Head of caudate nucleus (tissue), 42 donors: ENCODE data around the gene ST7.
"Not testable (repeated sequence)": the region's sequence is repeated elsewhere in the genome, so short reads cannot be mapped to it uniquely, and the experiment has no call there.

Experiments
- DNase-seq, 42 donors: peaks; one replicate each; pipeline versions ENCODE4 v3.0.0 to v3.0.0-alpha.2; 2020 to 2021; ENCODE audit warnings: mixed read lengths in 7 of 42
- intact Hi-C: fragments of 100-400 bp; cut with DNase I; formaldehyde crosslinking; loops from one replicate; pipeline ENCODE4 v1.15.0; 2022

Gene ST7

DNA sequence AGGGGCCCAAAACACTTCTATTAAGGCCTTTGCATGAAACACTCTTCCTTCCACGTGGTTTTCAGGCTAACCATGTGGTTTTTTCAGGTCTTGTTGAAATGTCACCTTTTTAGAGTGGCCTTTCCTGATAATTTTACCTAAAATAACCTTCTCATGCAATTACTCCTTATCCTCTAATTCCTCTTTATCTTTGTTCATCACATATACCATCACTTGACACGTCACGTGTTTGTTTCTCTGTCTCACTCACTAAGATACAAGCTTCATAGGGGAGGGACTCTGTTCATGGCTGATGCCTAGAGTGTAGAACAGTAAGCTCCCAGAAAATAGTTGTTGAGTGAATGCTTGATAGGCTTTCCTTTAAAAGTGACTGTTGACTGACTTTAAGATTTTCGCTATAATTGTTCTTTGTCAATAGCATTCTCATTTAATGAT, 63.7 kb downstream of the ST7 start:
- intact Hi-C loops = no loop called here
- DNase-seq = no peak

DNA sequence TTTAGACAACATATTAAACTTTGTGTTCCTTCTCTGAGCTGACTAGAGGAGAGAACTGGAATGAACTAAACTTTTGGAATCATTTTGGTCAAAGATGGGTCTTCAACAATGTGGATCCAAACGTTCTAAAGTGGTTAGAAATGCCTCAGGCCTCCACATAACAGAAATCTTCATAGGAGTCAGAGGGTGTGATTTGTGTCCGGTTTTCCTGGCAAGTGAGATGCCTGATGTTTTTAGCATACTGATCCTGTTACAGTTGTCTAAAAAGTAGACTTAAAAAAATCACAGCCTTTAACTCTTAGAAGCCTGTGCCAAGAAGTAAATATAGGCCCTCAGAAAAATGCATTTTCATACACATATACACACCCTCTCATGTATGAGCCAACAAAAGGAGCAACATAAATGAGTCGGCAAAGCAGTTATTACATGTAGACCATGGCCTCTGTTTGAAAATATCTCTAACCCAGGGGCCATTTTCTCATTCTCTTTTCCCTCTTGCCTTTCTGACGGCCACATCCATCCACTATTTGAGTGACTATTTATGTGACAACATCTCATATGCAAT, 64.5 kb downstream of the ST7 start:
- DNase-seq = no peak
- intact Hi-C loops = no loop called here

DNA sequence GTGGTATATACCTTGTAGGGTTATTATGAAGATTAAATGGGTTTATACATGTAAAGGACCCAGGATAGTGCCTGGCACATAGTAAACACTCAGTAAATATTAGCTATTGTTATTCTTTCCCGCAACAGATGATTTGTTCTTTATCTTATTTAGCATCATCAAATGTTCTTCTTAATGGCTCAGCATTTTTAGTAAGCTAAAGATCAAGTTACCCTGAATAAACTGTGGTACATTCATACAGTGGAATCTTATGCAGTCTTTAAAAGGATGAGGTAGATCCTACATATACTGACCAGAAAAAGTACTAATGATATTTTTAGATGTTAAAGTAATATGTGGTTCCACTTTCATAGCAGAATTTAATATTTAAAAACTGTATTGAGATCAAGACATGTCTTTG, 65.4 kb downstream of the ST7 start:
- intact Hi-C loops = no loop called here
- no peak for DNase-seq

DNA sequence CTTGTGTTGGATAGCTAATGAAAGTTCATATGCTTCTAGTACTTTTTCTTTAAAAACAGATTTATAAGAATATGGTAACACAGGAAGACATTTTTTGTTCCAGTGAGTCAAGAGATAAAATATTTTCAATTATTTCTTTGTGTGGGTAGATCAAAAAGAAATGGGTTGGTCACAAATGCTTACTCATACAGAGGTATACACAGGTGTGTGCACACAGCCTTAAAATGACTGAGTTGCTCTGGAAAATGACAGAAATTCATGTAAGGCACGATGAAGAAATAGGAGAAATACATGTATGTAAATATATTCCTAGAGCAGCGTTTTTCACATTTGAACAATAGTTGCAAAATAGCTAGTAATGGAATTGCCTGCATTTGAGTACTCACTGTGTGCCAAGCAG, 66.0 kb downstream of the ST7 start:
- DNase-seq = no peak
- intact Hi-C loops = no loop called here

DNA sequence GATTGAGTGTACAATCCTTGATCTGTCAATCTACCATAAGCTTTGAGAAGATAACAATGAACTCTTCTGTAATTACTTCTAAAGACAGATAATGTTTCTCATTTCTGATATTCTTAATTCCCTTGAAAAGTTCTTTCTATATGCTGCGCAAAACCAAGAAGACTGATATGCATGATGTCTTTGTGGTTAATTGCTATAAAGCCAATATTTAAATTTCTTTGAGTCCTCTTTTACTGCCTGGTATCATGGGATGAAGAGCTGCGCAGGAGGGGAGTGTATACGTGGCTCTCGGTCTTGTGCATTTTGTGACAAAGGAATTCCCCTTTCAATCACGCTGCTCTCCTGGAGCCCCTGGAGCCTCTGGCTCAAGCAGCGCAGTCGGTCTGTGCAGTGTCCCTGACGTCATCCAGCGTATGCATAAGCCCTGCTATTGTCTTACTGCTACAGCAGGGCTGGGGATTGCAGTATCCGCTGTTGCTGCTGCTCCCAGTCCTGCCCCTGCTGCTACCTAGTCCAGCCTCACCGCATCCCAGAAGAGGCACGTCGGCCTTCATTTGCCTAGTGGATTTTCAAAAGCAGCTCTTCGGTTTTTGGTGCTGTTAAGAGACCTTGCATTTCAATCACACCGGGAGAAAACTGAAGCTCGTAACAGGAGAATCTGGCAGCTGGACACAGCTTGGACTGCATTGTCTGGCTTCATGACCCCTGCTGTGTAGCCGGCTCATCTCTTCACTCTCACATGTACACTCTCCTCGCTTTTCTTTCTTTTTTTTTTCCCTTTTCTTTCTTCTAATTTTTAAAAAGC, 66.7 kb downstream of the ST7 start:
- intact Hi-C loops = no loop called here
- peak; percentile 71 to 96 (median 88) for DNase-seq

DNA sequence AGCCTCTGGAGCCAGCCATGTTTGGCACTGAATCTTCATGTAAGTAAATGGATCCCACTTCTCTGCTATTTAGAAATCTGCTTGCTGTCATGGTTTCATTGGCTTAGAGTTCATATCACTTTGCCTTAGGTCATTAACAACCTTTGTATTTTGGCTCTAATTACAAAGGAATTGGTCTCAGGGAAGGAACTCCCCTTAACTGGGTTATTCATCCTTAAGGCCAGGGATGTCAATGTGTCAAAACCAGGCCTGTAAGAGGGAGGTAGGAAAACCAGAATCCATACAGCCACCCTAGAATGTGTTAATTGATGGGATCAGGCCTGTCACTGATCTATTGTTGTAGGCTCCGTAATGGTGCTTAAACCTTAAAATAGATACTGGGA, 67.3 kb downstream of the ST7 start:
- intact Hi-C loops = no loop called here
- peak in 2 of 42 donors; percentile 10 to 35 for DNase-seq

DNA sequence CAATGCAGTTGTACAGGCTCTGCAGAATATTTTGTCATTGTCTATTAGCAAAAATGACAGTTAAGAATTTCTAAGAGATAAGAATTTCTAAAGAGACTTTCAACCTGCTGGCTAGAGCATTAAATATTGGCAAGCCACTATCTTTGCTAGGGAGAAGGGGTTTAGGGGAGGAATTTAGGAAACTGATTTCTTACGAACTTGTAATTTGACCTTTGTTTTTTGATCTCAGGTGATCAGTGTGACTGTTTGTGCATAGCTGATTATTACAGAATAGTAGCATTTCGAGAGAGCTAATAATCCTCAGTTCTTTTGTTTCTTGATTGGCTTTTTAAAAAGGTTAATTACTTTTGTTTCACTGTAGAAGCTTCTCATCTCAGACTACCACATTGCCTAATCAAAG, 68.1 kb downstream of the ST7 start:
- intact Hi-C loops = no loop called here
- no peak for DNase-seq

DNA sequence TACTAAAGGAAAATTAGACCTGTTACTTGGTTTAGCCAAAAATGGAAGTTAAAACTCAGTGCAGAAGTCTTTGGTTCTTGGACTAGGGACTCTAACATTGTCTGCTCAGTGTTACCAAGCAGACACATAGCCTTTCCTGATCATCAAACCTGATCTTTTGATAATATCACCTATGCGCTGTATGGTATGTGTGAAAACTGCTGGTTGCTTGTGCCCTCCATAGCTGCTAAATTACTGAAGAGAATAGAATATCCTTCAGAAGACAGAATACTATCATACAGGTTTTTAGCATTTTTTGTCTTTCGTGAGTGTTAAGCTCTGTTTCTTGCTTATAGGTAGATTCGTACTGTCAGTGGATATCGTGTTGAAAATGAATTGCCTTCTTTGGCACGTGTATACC, 68.7 kb downstream of the ST7 start:
- DNase-seq = no peak
- intact Hi-C loops = no loop called here

DNA sequence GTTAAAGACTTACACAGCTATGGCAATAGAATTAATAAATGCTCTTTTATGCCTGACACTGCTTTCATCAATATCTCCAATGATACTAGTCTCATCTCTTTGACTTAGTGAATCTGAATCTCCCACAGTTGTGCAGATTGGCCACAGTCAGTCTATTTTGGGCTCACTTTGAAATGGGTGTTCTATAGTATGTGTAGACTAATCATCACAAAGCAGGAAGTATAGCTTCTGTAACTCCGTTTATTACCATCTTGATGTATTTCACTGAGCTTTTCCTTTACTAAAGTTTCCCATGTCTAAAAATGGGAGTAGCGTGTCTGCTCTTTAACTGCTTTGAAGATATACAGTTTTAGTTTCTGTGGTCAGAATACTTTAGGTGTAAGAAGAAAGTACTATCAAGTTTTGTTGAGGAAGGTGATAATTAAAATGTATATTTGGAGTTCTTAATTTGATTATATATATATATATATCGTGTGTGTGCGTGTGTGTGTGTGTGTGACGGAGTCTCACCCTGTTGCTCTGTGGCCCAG, 70.1 kb downstream of the ST7 start:
- intact Hi-C loops = no loop called here
- no peak for DNase-seq

DNA sequence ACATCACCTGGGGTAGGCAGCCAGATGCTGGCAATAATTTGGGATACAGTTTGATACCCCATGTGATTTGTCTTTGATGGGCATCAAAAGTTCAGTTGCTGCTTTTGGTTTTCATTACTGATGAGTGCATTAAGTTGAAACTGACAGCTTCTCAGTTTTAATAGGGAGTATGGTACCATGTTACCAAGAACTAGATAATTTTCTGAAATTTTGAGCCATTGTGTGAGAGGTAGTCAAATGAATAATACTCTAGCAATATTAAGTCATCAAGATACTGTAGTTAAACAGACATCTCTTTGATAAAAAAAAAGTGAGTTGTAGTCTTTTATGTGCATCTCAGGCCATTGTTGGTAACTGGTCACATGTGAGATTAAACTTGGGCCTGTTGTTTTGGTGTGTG, 71.5 kb downstream of the ST7 start:
- no peak for DNase-seq
- intact Hi-C loops = no loop called here

DNA sequence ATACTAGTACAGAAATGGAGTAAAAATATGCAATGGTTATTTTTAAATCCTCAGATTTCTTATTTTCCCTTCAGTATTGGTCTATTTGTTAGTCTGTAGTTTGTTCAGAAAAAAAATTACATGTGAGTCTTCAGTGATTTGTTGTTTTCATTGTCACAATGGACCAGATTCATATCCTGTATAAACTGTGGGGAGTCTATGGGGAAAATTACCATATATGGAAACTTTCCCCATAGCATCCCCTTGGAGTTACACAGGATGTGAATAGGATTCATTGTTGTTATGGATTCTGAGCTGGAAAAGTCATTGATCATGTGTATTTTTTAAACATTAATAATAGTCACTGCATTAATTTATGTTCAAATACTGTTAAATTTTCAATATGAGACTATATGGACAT, 72.6 kb downstream of the ST7 start:
- intact Hi-C loops = no loop called here
- DNase-seq = no peak

DNA sequence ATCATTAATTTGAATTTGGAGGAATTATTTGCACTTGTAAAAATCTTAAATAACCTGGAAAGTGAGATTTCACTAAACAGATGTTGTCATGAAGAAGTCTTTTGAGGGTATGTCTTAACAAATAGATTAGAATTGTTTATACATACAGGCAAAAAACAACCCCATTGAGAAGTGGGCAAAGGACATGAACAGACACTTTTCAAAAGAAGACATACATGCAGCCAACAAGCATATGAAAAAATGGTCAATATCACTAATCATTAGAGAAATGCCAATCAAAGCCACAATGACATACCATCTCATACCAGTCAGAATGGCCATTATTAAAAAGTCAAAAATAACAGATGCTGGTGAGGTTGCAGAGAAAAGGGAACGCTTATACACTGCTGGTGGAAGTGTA, 77.0 kb downstream of the ST7 start:
- DNase-seq, intact Hi-C loops: not testable (repeated sequence)

DNA sequence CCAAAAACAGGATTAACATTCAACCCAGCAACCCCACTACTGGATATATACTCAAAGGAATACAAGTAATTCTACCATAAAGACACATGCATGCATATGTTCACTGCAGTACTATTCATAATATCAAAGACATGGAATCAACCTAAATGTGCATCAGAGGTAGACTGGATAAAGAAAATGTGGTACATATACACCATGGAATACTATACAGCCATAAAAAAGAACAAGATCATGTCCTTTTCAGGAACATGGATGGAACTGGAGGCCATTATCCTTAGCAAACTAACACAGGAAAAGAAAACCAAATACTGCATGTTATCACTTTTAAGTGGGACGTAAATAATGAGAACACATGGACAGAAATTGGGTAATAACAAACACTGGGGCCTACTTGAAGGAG, 77.5 kb downstream of the ST7 start:
- intact Hi-C loops, DNase-seq: not testable (repeated sequence)

DNA sequence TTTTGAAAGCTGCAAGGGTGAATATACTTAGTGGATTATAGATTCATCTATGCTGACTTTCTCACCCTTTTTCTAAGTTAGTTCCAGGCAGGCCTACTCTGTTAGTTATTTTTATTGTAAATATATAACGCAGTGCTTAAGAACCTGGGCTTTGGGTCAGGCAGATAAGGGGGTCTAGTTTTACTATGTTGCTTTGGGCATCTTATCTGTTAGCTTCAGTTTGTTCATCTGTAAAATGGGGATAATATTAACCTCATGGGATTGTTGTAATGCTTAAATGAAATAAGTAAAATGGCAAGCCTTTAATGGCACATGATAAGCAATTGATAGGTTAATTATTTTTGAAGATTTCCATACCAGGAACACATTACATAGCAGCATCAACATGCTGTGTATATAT, 79.5 kb downstream of the ST7 start:
- intact Hi-C loops = no loop called here
- DNase-seq = no peak

DNA sequence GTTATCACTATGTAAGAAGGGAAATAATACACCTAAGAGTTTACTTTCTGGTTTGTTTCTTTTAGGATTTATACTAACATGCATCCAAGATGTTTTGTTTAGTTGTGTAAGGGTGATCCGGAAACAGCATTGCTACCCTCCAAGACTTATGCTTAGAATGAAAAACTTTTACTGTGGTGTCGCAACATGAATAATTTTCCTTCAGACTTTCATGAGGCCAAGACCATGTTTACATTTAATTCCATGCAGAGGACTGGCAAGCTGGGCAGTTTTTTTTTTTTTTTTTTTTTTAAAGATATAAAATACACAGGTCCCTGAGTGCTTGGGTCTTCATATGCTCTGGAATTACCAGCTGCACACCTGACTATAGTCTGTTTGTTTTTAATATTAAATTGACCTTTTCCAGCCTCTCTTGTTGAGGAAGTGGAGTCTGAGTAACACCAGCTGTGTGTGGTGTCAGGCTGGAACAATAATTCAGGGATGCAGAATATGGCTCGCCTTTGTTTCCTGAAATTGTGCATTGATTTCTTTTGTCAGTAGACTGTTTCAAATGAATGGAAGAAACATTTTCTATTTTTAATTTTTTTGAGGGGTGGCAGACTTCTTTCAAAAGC, 81.7 kb downstream of the ST7 start:
- intact Hi-C loops = no loop called here
- DNase-seq = no peak

DNA sequence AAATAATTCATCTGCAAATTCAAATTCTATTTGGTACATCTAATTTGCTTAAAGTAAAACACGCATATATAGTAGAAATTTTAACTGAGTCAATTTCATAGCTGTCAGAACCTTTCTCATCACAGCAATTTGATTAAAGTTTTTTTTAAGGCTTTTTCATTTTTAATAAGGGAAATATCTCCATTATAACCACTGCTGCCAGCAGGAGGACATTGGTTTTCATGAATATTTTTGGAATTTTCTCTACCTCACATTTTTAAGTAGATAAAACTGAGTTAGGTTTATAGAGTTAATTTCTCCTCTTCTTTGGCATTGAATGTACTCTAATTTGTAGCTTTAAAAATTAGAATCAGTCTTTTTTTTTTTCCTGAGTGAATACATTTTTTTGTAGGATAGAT, 82.2 kb downstream of the ST7 start:
- intact Hi-C loops = no loop called here
- no peak for DNase-seq

DNA sequence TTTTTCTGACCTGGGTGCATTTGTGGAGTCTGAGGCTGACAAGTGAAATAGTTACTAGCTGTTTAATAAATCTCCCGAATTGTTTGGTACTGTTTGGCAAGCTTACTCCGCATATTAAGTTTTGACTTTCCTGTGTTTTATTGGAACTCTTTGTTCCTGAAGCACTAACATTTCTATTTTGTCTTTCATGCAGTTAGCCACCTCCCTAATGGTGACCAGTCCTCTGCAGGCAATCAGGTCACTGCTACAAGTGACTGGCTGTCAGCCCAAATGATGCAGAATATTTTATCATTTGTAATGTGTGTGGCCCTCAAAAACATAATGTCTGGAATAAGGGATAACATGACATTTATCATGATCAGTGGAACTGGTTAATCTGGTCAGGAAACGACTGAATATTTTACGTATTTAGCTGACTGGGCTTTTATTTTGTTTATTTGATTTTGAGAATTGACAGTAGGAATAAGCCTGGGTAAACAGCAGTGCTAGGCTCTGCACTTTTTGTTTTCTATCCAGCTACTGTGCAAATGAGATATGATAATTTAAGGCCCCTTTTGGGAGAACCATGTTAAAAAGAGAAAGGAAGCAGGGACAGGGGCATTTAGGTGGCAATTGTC, 82.9 kb downstream of the ST7 start:
- intact Hi-C loops = no loop called here

DNA sequence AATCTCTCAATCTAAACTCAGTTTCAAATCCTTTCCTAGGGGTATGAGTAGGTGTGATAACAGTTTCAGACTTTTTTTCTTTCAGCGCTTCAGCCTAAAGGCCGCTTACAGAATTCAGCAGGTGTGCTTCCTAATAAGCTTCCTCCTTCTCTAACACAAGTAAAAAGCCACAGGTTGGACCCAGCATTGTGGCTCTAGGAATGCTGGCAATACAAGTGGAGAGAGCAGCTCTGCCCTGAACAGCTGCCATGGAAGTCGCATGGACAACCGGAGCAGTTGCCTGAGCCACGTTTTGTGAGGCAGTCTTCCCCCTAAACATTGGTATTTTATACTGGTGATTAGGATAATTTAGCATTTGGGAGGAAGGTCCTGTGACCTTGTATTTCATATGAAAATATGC, 83.5 kb downstream of the ST7 start:
- peak in 1 of 42 donors; percentile 39 for DNase-seq

More for the DNA sequence above, 82.9 kb downstream of the ST7 start:
- DNase-seq = no peak

DNA sequence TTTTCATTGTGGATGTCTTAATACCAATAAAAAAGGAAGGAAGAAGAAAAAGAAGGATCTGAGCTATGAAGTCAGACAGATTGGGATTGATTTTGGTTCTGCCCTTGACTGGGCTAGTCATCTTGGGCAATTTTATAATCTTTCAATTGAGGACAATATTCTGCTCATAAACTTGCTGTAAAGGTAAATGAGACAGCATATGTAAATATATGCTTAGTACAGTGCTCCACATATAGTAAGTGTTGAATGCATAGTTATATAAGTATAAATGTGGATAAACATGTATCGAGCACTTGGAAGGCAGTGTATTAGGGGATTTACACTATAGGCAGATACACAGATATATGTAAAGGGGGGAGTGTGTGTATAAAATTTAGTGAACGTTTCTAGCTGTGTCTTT, 85.1 kb downstream of the ST7 start:
- intact Hi-C loops = no loop called here
- DNase-seq = no peak

More for the DNA sequence above, 83.5 kb downstream of the ST7 start:
- intact Hi-C loops = no loop called here

DNA sequence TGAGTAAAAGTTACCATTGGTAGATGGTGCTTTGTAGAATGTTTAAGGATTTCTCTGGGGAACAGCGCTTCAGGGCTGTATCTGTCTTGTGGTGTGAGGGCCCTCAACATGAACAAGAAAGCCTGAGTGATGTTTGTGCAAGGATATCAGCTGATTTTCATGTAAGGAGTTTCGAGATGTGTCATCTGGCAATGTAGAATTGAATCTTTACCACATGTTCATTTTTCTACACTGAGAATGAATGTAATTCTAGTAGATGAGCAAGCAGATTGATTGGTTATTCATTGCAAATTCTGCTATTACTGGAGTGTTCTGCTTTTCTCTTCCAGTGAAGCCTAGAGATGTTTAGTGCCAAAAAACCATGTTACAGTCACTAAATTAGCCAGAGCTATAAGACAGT, 87.7 kb downstream of the ST7 start:
- intact Hi-C loops = no loop called here
- DNase-seq = no peak
